HG03457 (cell line): ENCODE results near the gene KLB.

Source experiments
- ATAC-seq: cut with Tn5 transposase; IDR thresholded peaks from one replicate; pipeline ENCODE4 v1.9.1; 2021; ENCODE audit warnings: moderate number of reproducible peaks; ENCODE audit not compliant: unreplicated experiment

KLB gene

GRCh38 chr4:39458505-39459300, 52.0 kb downstream of the KLB start, which contains the start of the genes LIAS and RPL9:
Gene LIAS (plus strand): TSS chr4:39459056. CDS start chr4:39459118, 62 bp downstream.
Gene RPL9 (minus strand): TSS chr4:39458922. CDS start chr4:39458439, 483 bp downstream.
- ATAC-seq: peak; percentile 72

DNA sequence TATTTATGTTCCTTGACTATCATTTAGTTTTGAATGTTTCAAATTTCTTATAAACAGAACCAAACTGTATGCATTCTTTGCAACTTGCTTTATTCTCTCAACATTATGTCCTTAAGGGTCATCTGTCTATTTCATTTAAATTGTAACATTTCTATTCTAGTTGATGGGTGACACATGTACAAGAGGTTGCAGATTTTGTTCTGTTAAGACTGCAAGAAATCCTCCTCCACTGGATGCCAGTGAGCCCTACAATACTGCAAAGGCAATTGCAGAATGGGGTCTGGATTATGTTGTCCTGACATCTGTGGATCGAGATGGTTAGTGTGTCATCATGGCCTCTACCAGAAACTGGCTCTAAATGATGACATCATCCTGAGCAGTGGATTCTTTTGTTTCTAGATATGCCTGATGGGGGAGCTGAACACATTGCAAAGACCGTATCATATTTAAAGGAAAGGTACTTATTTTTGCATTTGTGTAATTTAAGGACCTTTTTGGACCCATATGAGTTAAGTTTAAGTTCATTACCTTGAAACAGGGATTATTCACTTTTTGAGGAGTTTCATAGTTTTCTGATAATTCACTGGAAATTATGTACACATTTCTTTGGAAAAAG, 58.3 kb downstream of the KLB start:
- ATAC-seq: no peak

- ATAC-seq: no peak
Measured at GRCh38 chr4:39466747-39467146, 60.0 kb downstream of the KLB start.

GRCh38 chr4:39467464-39467863, 60.7 kb downstream of the KLB start:
- ATAC-seq: no peak

GRCh38 chr4:39469429-39470077, 62.8 kb downstream of the KLB start:
- ATAC-seq: no peak

DNA sequence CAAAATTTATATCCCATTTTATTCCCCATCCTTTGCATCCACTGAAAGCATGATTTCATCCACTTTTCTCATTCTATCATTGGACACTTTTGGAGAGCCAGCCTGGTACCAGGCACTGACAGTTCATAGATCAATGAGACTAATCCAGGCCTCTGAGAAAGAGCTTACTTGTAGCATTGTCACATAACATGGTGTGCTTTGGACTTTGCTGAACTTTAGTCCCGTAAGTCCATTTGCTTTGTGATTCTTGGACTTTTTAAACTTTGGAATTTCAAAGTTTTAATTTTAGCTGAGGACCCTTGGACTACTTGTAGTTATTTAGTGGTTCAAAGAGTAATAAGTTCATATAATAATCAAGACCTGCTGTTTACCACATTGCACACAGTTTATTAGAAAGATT, 63.7 kb downstream of the KLB start:
- ATAC-seq: no peak

DNA sequence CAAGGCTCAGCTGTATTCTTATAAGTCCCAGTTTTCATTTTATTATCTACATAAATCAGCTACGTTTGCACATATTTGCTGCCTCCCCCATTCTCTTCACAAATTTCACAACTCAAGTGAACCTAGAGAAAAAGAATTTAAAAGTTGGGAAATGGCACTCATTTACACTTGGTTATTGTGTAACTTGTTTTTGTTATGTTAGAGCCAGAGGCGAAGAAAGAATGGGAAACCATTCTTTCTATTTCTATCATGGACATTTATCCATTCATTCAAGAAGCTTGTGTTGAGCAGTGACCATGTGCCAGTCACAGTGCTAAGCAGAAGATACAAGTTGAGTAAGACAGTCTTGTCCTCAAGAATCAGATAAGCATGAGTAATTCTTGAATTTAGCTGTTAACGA, 65.7 kb downstream of the KLB start:
- ATAC-seq: no peak

- no peak for ATAC-seq
Measured at GRCh38 chr4:39476187-39476895, 69.6 kb downstream of the KLB start.

- no peak for ATAC-seq
Measured at GRCh38 chr4:39480251-39480650, 73.5 kb downstream of the KLB start.

DNA sequence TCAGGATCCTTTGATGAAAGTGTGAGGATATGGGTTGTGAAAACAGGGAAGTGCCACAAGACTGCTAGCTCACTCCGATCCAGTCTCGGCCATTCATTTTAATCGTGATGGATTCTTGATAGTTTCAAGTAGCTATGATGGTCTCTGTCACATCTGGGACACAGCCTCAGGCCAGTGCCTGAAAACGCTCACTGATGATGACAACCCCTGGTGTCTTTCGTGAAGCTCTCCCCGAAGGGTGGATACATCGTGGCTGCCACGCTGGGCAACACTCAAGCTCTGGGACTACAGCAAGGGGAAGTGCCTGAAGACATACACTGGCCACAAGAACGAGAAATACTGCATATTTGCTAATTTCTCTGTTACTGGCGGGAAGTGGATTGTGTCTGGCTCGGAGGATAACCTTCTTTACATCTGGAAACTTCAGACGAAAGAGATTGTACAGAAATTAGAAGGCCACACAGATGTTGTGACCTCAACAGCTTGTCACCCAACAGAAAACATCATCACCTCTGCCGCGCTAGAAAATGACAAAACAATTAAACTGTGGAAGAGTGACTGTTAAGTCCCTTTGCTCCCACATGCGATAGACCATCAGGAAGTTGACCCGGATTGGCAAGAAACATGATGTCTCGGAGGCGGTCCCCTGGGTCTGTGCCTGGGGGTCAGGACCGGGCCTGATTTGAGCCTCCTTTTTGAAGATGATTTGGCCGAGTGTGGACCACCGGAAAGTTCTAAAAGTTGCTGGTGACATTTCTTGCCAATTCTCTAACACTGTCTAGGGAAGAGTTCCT, 74.4 kb downstream of the KLB start:
- ATAC-seq: no peak

DNA sequence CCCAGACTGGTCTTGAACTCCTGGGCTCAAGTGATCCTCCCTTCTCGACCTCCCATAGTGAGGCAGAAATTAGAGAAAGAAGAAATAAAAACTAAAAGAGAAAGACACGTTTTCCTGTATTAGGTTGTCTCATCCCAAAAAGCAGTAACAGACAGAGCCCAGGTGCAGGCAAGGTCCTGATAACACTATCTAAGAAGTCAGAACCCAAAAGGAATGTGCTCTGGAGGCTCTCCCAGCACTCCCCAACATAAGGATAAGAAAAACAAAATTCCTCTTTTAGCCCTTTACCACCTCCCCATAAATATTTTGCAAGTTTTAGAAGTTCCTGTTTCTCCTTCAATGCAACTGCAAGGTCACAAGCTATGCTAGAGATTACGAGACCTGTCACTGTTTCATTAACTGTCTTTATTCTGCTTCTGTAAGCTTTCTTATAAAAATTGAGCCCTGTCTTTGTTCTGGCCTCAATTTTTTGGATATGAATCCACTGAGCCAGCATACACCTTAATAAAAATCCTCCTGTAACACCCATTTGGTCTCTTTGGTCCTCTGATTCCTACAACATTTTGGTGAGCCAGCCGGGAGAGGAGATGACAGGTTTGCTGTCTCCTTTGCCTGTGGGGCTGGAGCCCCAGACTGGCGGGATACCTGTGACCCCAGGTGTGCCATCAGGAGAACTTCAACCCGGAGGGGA, 78.0 kb downstream of the KLB start:
- no peak for ATAC-seq

DNA sequence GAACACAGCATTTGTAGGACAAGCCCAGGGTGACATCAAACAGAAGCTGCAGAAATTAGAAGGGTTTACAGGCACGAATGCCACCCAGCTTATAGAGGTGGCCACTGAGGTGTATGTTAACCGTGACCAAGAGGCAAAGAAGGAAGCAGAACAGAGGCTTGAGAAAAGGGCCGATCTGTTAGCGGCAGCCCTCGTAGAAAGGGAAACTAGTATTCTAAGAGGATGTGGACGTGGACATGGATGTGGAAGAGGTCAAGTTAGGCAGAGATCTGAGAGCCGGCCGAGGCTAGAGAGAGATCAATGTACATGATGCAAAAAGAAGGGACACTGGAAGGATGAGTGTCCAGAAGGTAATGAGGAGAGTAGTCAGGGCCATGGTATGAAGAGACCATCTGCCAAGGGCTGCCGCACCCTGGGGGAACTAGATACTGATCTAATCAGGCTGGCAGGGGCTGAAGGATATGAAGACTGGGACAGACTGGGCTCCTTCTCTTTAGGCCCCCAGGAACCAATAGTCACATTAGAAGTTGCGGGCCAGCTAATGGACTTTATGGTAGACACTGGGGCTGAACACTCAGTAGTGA, 79.6 kb downstream of the KLB start:
- ATAC-seq: no peak

DNA sequence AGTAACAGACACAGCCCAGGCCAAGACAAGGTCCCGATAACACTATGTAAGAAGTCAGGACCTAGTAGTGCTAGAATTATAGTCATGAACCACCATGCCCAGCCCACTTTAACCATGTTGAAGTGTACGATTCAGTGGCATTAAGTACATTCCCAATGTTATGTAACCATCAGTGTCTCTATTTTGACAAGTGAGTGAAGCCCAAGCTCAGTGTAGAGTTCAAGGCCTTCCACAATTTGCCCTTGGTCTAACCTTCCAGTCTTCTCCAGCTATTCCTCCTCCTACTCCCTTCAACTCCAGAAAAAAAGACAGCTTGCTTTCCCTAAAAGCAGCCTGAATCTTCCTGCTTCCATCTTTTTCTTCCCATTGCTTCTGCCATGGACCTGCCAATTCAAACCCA, 83.6 kb downstream of the KLB start:
- no peak for ATAC-seq

- no peak for ATAC-seq
Measured at GRCh38 chr4:39494354-39494753, 87.6 kb downstream of the KLB start.

DNA sequence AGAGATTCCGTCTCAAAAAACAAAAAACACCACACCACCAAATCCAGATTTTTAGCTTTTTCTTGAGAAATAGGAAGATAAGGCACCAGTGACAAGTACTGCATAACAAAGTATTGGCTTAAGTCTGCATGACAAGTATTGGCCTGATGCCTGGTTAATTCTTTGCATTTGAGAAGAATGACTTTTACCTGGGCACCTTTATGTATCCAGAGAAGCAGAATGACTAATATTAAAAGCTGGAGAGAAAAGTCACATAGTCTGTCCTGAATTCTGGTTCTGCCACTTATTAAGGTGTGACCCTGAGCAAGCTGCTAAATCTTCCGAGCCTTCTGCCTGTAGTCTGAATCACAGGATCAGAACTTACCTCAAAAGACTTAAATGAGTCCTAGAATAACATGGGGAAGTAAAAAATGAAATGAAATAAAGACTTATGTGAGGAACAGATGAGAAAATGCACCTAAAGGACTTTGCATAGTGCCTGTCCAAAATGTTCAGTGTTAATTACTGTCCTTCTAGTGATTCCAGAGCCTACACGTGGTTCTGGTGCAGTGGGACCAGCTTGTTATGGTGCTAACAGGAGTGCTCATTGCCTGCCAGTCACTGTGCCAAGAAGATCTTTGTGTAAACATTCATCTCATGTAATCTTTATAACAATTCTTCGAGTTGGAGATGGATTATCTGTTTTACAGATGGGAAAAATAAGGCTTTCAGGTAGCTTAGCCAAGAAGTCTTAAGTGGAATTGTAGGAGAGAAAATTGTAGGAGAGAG, 88.9 kb downstream of the KLB start:
- ATAC-seq: no peak

- no peak for ATAC-seq
Measured at GRCh38 chr4:39497909-39498726, 91.4 kb downstream of the KLB start.

GRCh38 chr4:39498727-39499020, 91.9 kb downstream of the KLB start:
- ATAC-seq: no peak
